Epithelial cell of proximal tubule (primary cell): ENCODE data around the gene CCRL2. TPM values are rescaled to one million over a fixed set of nuclear protein-coding genes. Genes with fewer than 3 reads are reported as not detected.
"Not testable (repeated sequence)": the region's sequence is repeated elsewhere in the genome, so short reads cannot be mapped to it uniquely, and the experiment has no call there.

ENCODE experiments used
- DNase-seq: peaks from one replicate; pipeline ENCODE4 v3.0.0-alpha.2; 2011; ENCODE audit warnings: low read depth
- H3K4me3 ChIP-seq: 2 replicates; pipeline ENCODE4 v1.5.1; 2011; ENCODE audit warnings: low read depth, mild to moderate bottlenecking, low read length
- total RNA-seq: library from RNA; depleted of rRNA; stranded (reverse); fragments of >200 nt; gene quantifications from 2 replicates; pipeline ENCODE4 v1.2.3, GENCODE V29; 2015
- TF ChIP-seq, protein P1 (sequence below): conservative IDR thresholded peaks from 2 replicates; pipeline ENCODE4 v1.5.1; 2012; ENCODE audit warnings: low read depth, mild to moderate bottlenecking, low read length

The CCRL2 gene
- total RNA-seq, 1 donor from 2014 or later: not detected

GRCh38 chr3:46399098-46399497 is 8.0 kb upstream of the CCRL2 start:
- TF ChIP-seq, protein P1, sequence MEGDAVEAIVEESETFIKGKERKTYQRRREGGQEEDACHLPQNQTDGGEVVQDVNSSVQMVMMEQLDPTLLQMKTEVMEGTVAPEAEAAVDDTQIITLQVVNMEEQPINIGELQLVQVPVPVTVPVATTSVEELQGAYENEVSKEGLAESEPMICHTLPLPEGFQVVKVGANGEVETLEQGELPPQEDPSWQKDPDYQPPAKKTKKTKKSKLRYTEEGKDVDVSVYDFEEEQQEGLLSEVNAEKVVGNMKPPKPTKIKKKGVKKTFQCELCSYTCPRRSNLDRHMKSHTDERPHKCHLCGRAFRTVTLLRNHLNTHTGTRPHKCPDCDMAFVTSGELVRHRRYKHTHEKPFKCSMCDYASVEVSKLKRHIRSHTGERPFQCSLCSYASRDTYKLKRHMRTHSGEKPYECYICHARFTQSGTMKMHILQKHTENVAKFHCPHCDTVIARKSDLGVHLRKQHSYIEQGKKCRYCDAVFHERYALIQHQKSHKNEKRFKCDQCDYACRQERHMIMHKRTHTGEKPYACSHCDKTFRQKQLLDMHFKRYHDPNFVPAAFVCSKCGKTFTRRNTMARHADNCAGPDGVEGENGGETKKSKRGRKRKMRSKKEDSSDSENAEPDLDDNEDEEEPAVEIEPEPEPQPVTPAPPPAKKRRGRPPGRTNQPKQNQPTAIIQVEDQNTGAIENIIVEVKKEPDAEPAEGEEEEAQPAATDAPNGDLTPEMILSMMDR: no peak
- no peak for DNase-seq
- no peak overlapping the region for H3K4me3 ChIP-seq

DNA sequence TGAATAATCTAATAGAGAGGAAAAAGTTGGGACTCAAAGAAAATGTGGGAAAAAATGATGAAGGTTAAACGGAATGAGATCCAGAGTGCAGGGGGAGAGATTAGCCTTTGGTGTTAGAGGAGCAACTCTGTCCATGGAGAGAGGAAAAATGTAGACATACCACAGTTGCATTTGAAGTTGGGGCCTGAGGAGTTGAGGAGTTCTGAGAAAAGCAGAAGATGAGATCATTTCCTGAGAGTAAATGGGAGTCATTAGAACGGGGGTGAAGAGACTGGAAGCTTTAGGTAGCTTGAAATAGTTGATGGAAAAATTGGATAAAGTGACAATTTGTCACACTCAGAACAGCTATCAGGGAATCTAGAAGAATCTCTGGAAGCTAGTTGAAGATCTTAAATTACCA is 7.5 kb upstream of the CCRL2 start:
- no peak for DNase-seq
- H3K4me3 ChIP-seq: no peak overlapping the region
- TF ChIP-seq, protein P1: no peak

- TF ChIP-seq, protein P1: no peak
- no peak overlapping the region for H3K4me3 ChIP-seq
- no peak for DNase-seq
Observed at GRCh38 chr3:46400000-46400734, 6.9 kb upstream of the CCRL2 start.

GRCh38 chr3:46400846-46401245 is 6.2 kb upstream of the CCRL2 start:
- DNase-seq: no peak
- H3K4me3 ChIP-seq: no peak overlapping the region
- TF ChIP-seq, protein P1: no peak

DNA sequence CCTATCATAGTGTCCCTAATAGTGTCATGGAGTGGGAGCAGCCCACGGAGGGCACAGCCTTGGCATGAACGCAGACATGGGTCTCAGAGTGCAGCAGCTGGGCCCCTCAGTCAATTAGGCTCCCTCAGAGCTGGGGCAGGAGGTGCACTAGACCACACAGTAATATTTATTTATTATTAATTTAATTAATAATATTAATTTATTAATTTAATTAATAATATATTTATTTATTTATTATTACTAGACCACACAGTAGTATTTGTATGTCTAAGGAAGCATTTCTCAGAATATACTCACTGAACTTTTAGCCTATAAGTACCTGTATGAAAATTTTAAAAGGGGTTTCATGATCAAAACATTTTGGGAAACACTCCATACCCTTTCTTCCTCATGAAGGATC is 5.5 kb upstream of the CCRL2 start:
- no peak overlapping the region for H3K4me3 ChIP-seq
- no peak for DNase-seq
- TF ChIP-seq, protein P1: no peak

DNA sequence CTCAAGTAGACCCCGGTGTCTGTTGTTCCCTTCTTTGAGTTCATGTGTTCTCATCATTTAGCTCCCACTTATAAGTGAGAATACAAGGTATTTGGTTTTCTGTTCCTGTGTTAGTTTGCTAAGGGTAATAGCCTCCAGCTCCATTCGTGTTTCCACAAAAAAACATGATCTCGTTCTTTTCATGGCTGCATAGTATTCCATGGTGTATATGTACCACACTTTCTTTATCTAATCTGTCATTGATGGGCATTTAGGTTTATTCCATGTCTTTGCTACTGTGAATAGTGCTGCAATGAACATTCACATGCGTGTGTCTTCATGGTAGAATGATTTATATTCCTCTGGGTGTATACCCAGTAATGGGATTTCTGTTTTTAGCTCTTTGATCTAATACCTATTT is 4.2 kb upstream of the CCRL2 start:
- H3K4me3 ChIP-seq, DNase-seq: not testable (repeated sequence)

DNA sequence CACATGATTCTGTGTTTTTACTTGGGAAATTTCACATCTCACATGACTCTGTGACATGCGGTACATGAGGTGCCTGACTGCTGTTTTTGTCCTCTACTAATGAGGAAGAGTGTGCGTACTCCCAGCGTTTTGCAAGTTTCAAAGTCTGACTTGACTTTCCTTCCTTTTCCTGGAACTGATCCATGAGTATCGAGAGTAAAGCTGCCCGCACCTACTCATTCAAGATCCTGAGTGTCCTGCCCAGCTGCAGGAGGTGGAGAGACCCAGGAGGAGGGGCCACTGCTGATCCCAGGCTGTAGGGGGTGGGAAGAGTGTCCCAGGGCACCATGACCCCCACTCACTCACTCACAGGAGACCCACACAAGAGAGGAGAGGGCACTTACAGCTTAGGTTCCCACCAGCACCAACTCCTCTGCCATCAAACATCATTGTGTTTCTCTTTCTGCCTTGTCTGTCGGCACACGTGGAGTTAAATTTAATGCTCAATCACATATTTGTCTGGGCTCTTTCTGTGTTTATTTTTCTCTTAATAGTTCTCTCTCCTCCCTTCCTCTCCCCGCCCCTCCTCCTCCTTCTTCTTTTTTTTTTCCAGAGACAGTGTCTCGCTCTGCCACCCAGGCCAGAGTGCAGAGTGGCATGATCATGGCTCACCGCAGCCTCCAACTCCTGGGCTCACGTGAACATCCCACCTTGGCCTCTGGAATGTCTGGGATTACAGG is 1.6 kb upstream of the CCRL2 start:
- peak overlapping the region; percentile 13 for H3K4me3 ChIP-seq
- no peak for DNase-seq
- TF ChIP-seq, protein P1: no peak
